DND-41 (cell line): Measurements from ENCODE around the gene KRT8.

Experiments
- ATAC-seq: fragments of 200-7000 bp; cut with Tn5 transposase; 3 replicates; pipeline ENCODE4 v1.9.1; 2021; ENCODE audit warnings: low read depth; ENCODE audit not compliant: insufficient read depth
- DNase-seq: peaks from one replicate; pipeline ENCODE4 v3.0.0-alpha.2; 2020
- H2AFZ ChIP-seq: 2 replicates; pipeline ENCODE4 v1.6.0; 2012; ENCODE audit warnings: low read depth, low read length
- H3K27ac ChIP-seq: 2 replicates; pipeline ENCODE4 v1.5.1; 2012; ENCODE audit warnings: low read length, inconsistent platforms
- H3K27me3 ChIP-seq: fragments of 200-600 bp; sonication (generic); 2 replicates; pipeline ENCODE4 v1.6.0; 2012; ENCODE audit warnings: low read length, mild to moderate bottlenecking, inconsistent platforms; ENCODE audit not compliant: insufficient read depth, poor library complexity
- H3K36me3 ChIP-seq: 2 replicates; pipeline ENCODE4 v1.5.1; 2012; ENCODE audit warnings: low read length, inconsistent platforms; ENCODE audit not compliant: insufficient read depth
- H3K4me1 ChIP-seq: 2 replicates; pipeline ENCODE4 v1.5.1; 2012; ENCODE audit warnings: mild to moderate bottlenecking, low read length; ENCODE audit not compliant: insufficient read depth
- H3K4me2 ChIP-seq: 2 replicates; pipeline ENCODE4 v1.6.0; 2012; ENCODE audit warnings: mild to moderate bottlenecking, moderate library complexity, low read length, inconsistent platforms; ENCODE audit not compliant: insufficient read depth
- H3K4me3 ChIP-seq, 2 experiments: fragments of 200-600 bp in 1 of 2; shearing (Covaris generic) in 1 of 2; 2 replicates each; pipeline ENCODE4 v1.5.1; 2012 to 2016; ENCODE audit warnings: inconsistent platforms in 2 of 2, low read length in 2 of 2, mild to moderate bottlenecking in 2 of 2, low read depth in 1 of 2, moderate library complexity in 1 of 2
- H3K79me2 ChIP-seq: 2 replicates; pipeline ENCODE4 v1.6.0; 2012; ENCODE audit warnings: low read length, inconsistent platforms; ENCODE audit not compliant: insufficient read depth
- H3K9ac ChIP-seq: 2 replicates; pipeline ENCODE4 v1.6.0; 2012; ENCODE audit warnings: low read depth, mild to moderate bottlenecking, inconsistent platforms, low read length, moderate library complexity
- H3K9me3 ChIP-seq: 2 replicates; pipeline ENCODE4 v1.5.1; 2012; ENCODE audit warnings: low read length, moderate library complexity, mild to moderate bottlenecking, inconsistent platforms; ENCODE audit not compliant: insufficient read depth, severe bottlenecking
- H4K20me1 ChIP-seq: 2 replicates; pipeline ENCODE4 v1.6.0; 2012; ENCODE audit warnings: low read length; ENCODE audit not compliant: insufficient read depth
- CTCF ChIP-seq: IDR thresholded peaks from 2 replicates; pipeline ENCODE4 v1.5.1; 2012; ENCODE audit warnings: borderline replicate concordance, low read length, moderate library complexity, mild to moderate bottlenecking; ENCODE audit not compliant: poor library complexity, severe bottlenecking; ENCODE audit errors: extremely low read depth
- EZH2 ChIP-seq: IDR thresholded peaks from 3 replicates; pipeline ENCODE4 v1.6.1; 2012; ENCODE audit warnings: borderline replicate concordance, low read depth, mild to moderate bottlenecking, moderate library complexity, low read length, inconsistent platforms; ENCODE audit not compliant: severe bottlenecking

The KRT8 gene

DNA sequence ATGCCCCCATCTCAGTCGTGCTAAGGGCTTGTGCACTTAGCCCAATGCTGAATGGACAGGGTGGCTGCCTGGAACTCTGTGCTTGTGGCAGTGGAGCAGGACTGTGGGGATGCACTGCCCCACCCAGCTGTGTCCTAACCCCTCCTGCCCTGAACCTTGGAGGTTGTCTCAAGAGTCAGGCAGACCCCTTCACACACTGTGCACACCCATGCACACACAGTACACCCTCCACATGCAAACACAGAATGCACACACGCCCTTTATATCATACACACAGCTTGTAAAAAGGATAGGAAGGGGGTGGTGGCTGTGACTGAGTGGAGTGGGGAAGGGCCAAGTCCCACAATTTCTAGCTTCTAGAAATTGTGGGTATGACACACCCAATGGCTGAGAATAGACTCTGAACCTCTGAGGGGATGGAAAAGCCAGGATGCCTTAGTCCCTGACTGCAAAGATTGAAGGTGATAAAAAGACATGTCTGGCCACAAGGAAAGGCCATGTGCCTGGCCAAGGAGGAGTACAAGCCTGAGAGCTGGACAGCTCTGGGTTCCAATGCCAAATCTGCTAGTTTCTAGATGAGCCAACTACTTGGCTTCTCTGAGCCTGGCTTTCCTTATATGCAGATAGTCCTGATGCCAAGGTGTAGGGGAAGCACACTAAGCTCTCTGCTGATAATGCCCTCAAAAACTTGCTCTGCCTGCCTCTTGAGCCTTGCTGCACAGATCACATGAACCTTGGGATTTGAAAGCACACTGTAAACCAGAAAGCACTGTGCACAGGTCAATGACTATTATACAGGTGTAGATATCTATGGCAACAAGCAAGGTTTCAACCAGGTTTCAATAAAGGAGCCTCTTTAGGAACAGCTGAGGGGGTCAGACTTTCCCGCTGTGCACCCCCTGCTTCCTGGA lies 8.4 kb downstream of the KRT8 start:
- H3K27me3 ChIP-seq: peaks cover 12% of the 10 kb centered on the region
- TF ChIP-seq EZH2 (no peak), CTCF (no peak)
- ATAC-seq (no peak), DNase-seq (no peak)
- H3K9me3 ChIP-seq: no peaks in the 10 kb centered on the region
- H4K20me1 ChIP-seq: no peaks in the 10 kb centered on the region
- no peak overlapping the region for H3K27ac ChIP-seq
- H3K4me3 ChIP-seq: no peak overlapping the region
- no peaks in the 10 kb centered on the region for H3K4me1 ChIP-seq
- no peak overlapping the region for H3K4me2 ChIP-seq
- H2AFZ ChIP-seq: no peak overlapping the region
- H3K79me2 ChIP-seq: no peaks in the 10 kb centered on the region
- H3K9ac ChIP-seq: no peak overlapping the region
- H3K36me3 ChIP-seq: no peaks in the 10 kb centered on the region

- Histone ChIP-seq H3K79me2 (no peaks in the 10 kb centered on the region), H4K20me1 (no peaks in the 10 kb centered on the region), H2AFZ (no peak overlapping the region), H3K27ac (no peak overlapping the region), H3K9me3 (no peaks in the 10 kb centered on the region), H3K4me1 (no peaks in the 10 kb centered on the region), H3K9ac (no peak overlapping the region), H3K27me3 (peaks cover 12% of the 10 kb centered on the region), H3K4me3 (no peak overlapping the region), H3K4me2 (no peak overlapping the region), H3K36me3 (no peaks in the 10 kb centered on the region)
- ATAC-seq (no peak), DNase-seq (no peak)
- TF ChIP-seq EZH2: no peak
- no peak for TF ChIP-seq CTCF
These were observed 9.1 kb downstream of the KRT8 start for GRCh38 chr12:52895726-52896189.

DNA sequence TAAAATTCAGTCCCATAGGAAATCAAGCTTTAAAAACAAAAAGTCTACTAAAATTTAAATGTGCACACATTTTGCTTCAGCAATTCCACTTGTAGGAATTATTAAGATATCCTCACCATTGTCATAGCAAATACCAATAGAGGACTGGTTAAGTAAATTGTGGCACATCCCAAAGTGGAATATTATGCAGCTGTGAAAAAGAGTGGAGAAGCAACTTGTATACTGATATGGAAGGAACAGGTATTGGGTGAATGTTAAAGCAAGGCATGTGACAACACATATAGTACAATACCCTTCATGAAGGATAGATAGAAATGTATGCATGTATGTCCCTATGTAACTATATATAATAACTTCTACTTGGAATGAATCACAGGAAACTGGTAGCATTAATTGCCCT lies 11.9 kb downstream of the KRT8 start:
- Histone ChIP-seq H3K36me3 (no peaks in the 10 kb centered on the region), H3K27ac (no peak overlapping the region), H3K9me3 (no peaks in the 10 kb centered on the region), H3K9ac (no peak overlapping the region), H3K79me2 (no peaks in the 10 kb centered on the region), H3K4me2 (no peak overlapping the region), H3K27me3 (peaks cover 12% of the 10 kb centered on the region), H3K4me1 (no peaks in the 10 kb centered on the region), H4K20me1 (no peaks in the 10 kb centered on the region), H3K4me3 (no peak overlapping the region), H2AFZ (no peak overlapping the region)
- no peak for TF ChIP-seq EZH2
- TF ChIP-seq CTCF: no peak
- DNase-seq: no peak
- ATAC-seq: no peak
